A673 (cell line): Measurements from ENCODE around the gene UBE2D1.

Source experiments
- CTCF ChIP-seq: fragments of 300-800, 200-600 bp; sonication (generic); conservative IDR thresholded peaks from 2 replicates; pipeline ENCODE4 v1.5.1; 2017; ENCODE audit warnings: low read depth, mild to moderate bottlenecking, antibody characterized with exemption, low read length, moderate library complexity, mixed read lengths
- EZH2 ChIP-seq: fragments of 200-600 bp; sonication (generic); IDR thresholded peaks from 2 replicates; pipeline ENCODE4 v1.6.1; 2017; ENCODE audit warnings: borderline replicate concordance, low read depth, mild to moderate bottlenecking, mixed read lengths, antibody characterized with exemption, low read length; ENCODE audit not compliant: poor library complexity, severe bottlenecking

- no peak for TF ChIP-seq CTCF
- no peak for TF ChIP-seq EZH2
Observed at GRCh38 chr10:58409956-58410610, 75.3 kb downstream of the UBE2D1 start.
